ENCODE data around the gene CAMTA1. TPM values are rescaled to one million over a fixed set of nuclear protein-coding genes. Genes with fewer than 3 reads are reported as not detected.

CAMTA1 gene
- total RNA-seq, 1 experiment from 2014 or later = 69.5 TPM

DNA sequence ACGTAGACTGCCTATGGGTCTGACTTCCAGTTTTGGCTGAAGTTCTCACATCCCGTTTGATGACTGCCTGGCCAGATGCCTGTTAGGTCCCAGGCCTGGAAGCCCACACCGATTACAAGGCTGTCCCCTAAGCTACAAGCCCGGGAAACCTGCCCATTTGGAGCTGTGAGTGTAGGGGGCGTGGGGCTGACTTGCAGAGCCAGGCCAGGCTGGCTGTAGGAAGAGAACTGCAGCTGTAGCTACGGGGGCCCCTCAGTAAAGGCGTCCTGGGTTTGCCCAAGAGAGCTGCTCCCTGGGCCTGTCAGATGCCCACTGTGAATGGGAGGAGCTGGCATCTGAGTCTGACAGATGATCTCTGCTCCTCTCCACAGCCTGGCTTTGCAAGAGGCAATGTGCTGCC lies 199.7 kb downstream of the CAMTA1 start:
- DNase-seq (ENCODE audit: low read depth, low spot score) (no peak), ATAC-seq (no peak)
- Histone ChIP-seq H3K36me3 (ENCODE audit: control insufficient read depth in 1 of 2, insufficient read depth in 2 of 2, low read length in 2 of 2) (no peaks in the 10 kb centered on the region), H3K4me1 (ENCODE audit: control insufficient read depth in 1 of 2, insufficient read depth in 2 of 2, low read length in 2 of 2) (peaks cover 0 to 8% of the 10 kb centered on the region in 2 experiments; a peak in 1 of 4 replicates), H3K79me2 (ENCODE audit: insufficient read depth, low read length) (no peaks in the 10 kb centered on the region), H3K27ac (ENCODE audit: low read depth, low read length) (no peak overlapping the region), H2AFZ (ENCODE audit: low read depth, low read length, poor library complexity, severe bottlenecking) (no peak overlapping the region), H3K9me3 (ENCODE audit: control insufficient read depth in 1 of 2, insufficient read depth in 1 of 2, low read depth in 1 of 2, low read length in 2 of 2) (no peaks in the 10 kb centered on the region), H3K9me2 (ENCODE audit: insufficient read depth) (no peaks in the 10 kb centered on the region), H4K20me1 (ENCODE audit: insufficient read depth) (no peaks in the 10 kb centered on the region), H3K27me3 (ENCODE audit: insufficient read depth, low read length) (no peaks in the 10 kb centered on the region), H3K9ac (ENCODE audit: low read length) (no peak overlapping the region), H3K4me3 (replicated peaks in 1 of 2; ENCODE audit: low read depth in 1 of 2, low read length in 2 of 2) (no peak overlapping the region), H3K4me2 (ENCODE audit: low read length) (no peak overlapping the region)
- POLR2A ChIA-PET = no interaction called here
- BruUV-seq (replicated peaks) = no TSS peak
- intact Hi-C loops (cut with micrococcal nuclease) = no loop called here
- RAD21 ChIA-PET (ENCODE audit: low non-redundant PET in 1 of 2, low total read pairs in 2 of 2, uncharacterized antibody in 2 of 2, unreplicated experiment in 2 of 2) = no interaction called here
- TF ChIP-seq CBX3 (IDR thresholded peaks at IDR 0.05; ENCODE audit: low read depth) = no peak
- TF ChIP-seq, protein P1, sequence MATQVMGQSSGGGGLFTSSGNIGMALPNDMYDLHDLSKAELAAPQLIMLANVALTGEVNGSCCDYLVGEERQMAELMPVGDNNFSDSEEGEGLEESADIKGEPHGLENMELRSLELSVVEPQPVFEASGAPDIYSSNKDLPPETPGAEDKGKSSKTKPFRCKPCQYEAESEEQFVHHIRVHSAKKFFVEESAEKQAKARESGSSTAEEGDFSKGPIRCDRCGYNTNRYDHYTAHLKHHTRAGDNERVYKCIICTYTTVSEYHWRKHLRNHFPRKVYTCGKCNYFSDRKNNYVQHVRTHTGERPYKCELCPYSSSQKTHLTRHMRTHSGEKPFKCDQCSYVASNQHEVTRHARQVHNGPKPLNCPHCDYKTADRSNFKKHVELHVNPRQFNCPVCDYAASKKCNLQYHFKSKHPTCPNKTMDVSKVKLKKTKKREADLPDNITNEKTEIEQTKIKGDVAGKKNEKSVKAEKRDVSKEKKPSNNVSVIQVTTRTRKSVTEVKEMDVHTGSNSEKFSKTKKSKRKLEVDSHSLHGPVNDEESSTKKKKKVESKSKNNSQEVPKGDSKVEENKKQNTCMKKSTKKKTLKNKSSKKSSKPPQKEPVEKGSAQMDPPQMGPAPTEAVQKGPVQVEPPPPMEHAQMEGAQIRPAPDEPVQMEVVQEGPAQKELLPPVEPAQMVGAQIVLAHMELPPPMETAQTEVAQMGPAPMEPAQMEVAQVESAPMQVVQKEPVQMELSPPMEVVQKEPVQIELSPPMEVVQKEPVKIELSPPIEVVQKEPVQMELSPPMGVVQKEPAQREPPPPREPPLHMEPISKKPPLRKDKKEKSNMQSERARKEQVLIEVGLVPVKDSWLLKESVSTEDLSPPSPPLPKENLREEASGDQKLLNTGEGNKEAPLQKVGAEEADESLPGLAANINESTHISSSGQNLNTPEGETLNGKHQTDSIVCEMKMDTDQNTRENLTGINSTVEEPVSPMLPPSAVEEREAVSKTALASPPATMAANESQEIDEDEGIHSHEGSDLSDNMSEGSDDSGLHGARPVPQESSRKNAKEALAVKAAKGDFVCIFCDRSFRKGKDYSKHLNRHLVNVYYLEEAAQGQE (IDR thresholded peaks at IDR 0.05; ENCODE audit: low read depth) = no peak
- no peak for TF ChIP-seq SIN3A (IDR thresholded peaks at IDR 0.05; ENCODE audit: low read depth)
- TF ChIP-seq CEBPB (IDR thresholded peaks at IDR 0.05; ENCODE audit: low read depth) = no peak
- no peak for TF ChIP-seq SRF (IDR thresholded peaks at IDR 0.05; ENCODE audit: low read depth)
- TF ChIP-seq SP1 (IDR thresholded peaks at IDR 0.05; ENCODE audit: low read depth) = no peak
- TF ChIP-seq ZBTB33 (IDR thresholded peaks at IDR 0.05; ENCODE audit: extremely low read depth, insufficient replicate concordance, low read length) = no peak
- no peak for TF ChIP-seq YY1 (IDR thresholded peaks at IDR 0.05; ENCODE audit: extremely low read depth, insufficient replicate concordance, low read depth, low read length)
- TF ChIP-seq EGR1 (IDR thresholded peaks at IDR 0.05; ENCODE audit: low read depth) = no peak
- TF ChIP-seq TCF7L2 (IDR thresholded peaks at IDR 0.05; ENCODE audit: borderline replicate concordance, extremely low read depth, insufficient read depth, insufficient read length) = no peak
- TF ChIP-seq POLR2AphosphoS5 (IDR thresholded peaks at IDR 0.05; ENCODE audit: low read depth, low read length) = no peak
- no peak for TF ChIP-seq POLR2A (IDR thresholded peaks at IDR 0.05; ENCODE audit: borderline replicate concordance, extremely low read depth, insufficient read depth, insufficient read length)
- TF ChIP-seq RAD21 (IDR thresholded peaks at IDR 0.05; ENCODE audit: low read depth) = no peak
- CTCF ChIA-PET = no interaction called here

Data from HCT116 (cell line).